Ovary (tissue), 3 donors: Measurements from ENCODE around the gene GRIK3.

Experiments
- EP300 ChIP-seq: sonication (generic); formaldehyde crosslinking; IDR thresholded peaks from one replicate; pipeline ENCODE4 v1.6.1; 2017; ENCODE audit warnings: antibody characterized with exemption
- POLR2A ChIP-seq: fragments of 450-650 bp; IDR thresholded peaks from one replicate; pipeline ENCODE4 v1.6.1; 2017; ENCODE audit warnings: antibody characterized with exemption, mild to moderate bottlenecking, moderate library complexity
- TF ChIP-seq, protein P1 (sequence below), 3 donors: fragments of 450-650 bp in 2 of 3; fragments of 200-600 bp in 1 of 3; IDR thresholded peaks; one replicate each; pipeline versions ENCODE4 v1.5.1 to v1.8.0; 2016 to 2022; ENCODE audit warnings: antibody characterized with exemption in 3 of 3, mild to moderate bottlenecking in 1 of 3
- donor health status: DM: no; HTN: no; CAD: no.

DNA sequence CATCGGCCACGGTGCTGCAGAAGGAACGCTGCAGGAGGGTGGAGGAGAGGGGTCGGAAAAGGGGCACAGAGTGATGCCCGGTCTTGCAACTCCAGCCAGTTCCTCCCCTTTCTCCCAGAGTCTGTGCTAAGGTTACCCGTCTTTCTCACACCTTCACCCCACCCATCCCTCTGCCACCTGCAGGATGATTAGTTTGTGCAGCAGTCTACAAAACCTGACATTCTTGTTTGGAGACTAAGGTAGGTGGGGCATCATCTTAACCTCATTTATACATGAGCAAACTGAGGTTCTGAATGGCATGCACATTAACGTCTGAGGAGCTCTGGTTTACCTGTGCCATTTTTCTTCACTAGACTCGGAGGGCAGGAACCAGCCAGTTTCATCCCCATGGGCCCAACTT lies 232.3 kb downstream of the GRIK3 start:
- TF ChIP-seq EP300, result no peak
- TF ChIP-seq, protein P1, sequence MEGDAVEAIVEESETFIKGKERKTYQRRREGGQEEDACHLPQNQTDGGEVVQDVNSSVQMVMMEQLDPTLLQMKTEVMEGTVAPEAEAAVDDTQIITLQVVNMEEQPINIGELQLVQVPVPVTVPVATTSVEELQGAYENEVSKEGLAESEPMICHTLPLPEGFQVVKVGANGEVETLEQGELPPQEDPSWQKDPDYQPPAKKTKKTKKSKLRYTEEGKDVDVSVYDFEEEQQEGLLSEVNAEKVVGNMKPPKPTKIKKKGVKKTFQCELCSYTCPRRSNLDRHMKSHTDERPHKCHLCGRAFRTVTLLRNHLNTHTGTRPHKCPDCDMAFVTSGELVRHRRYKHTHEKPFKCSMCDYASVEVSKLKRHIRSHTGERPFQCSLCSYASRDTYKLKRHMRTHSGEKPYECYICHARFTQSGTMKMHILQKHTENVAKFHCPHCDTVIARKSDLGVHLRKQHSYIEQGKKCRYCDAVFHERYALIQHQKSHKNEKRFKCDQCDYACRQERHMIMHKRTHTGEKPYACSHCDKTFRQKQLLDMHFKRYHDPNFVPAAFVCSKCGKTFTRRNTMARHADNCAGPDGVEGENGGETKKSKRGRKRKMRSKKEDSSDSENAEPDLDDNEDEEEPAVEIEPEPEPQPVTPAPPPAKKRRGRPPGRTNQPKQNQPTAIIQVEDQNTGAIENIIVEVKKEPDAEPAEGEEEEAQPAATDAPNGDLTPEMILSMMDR (IDR thresholded peaks at IDR 0.05), result no peak
- TF ChIP-seq POLR2A, result no peak
